HepG2 (cell line): ENCODE results near the gene RPS25. TPM values are rescaled to one million over a fixed set of nuclear protein-coding genes. Genes with fewer than 3 reads are reported as not detected.

ENCODE experiments used
- AHDC1 ChIP-seq: sonication (generic); formaldehyde crosslinking; IDR thresholded peaks from 2 replicates; pipeline ENCODE4 v1.5.1; 2020; ENCODE audit warnings: mild to moderate bottlenecking, missing genetic modification reagents, borderline replicate concordance
- FOSL1 ChIP-seq: sonication (generic); formaldehyde crosslinking; IDR thresholded peaks from 2 replicates; pipeline ENCODE4 v1.9.0; 2021; ENCODE audit warnings: missing genetic modification reagents, borderline replicate concordance
- FOXP4 ChIP-seq: sonication (generic); formaldehyde crosslinking; IDR thresholded peaks from 2 replicates; pipeline ENCODE4 v1.4.0; 2020; ENCODE audit warnings: missing genetic modification reagents
- GATAD1 ChIP-seq: IDR thresholded peaks from 2 replicates; pipeline ENCODE4 v1.6.1; 2016; ENCODE audit warnings: missing genetic modification reagents, missing compliant biosample characterization
- HOMEZ ChIP-seq: IDR thresholded peaks from 2 replicates; pipeline ENCODE4 v1.6.1; 2016; ENCODE audit warnings: low read depth
- IKZF4 ChIP-seq: sonication (generic); formaldehyde crosslinking; IDR thresholded peaks from 2 replicates; pipeline ENCODE4 v1.5.1; 2020; ENCODE audit warnings: borderline replicate concordance, mild to moderate bottlenecking, low read depth, missing genetic modification reagents; ENCODE audit errors: not compliant biosample characterization
- LCORL ChIP-seq, 2 experiments: fragments of 450-650 bp in 1 of 2; sonication (generic) in 1 of 2; formaldehyde crosslinking in 1 of 2; IDR thresholded peaks; 2 replicates each; pipeline versions ENCODE4 v1.5.0 to v1.6.1; 2017 to 2020; ENCODE audit warnings: antibody characterized with exemption in 1 of 2, missing genetic modification reagents in 1 of 2
- NCOA2 ChIP-seq: sonication (generic); formaldehyde crosslinking; IDR thresholded peaks from 2 replicates; pipeline ENCODE4 v1.8.0; 2022; ENCODE audit warnings: inconsistent platforms
- NR2F1 ChIP-seq, 2 experiments: fragments of 450-650 bp in 1 of 2; formaldehyde crosslinking in 1 of 2; IDR thresholded peaks; 2 replicates each; pipeline versions ENCODE4 v1.5.0 to v1.6.1; 2016 to 2020; ENCODE audit warnings: mild to moderate bottlenecking in 1 of 2, missing compliant biosample characterization in 1 of 2, missing genetic modification reagents in 1 of 2, moderate library complexity in 1 of 2
- PHF8 ChIP-seq: sonication (generic); formaldehyde crosslinking; IDR thresholded peaks from 2 replicates; pipeline ENCODE4 v1.5.0; 2020; ENCODE audit warnings: missing genetic modification reagents
- RBFOX2 ChIP-seq: fragments of 200-400 bp; formaldehyde crosslinking; IDR thresholded peaks from 2 replicates; pipeline ENCODE4 v1.6.1; 2017; ENCODE audit warnings: low read depth, mild to moderate bottlenecking, low read length
- REPIN1 ChIP-seq: sonication (generic); formaldehyde crosslinking; IDR thresholded peaks from 2 replicates; pipeline ENCODE4 v1.8.0; 2022; ENCODE audit warnings: missing genetic modification reagents, low read depth, mild to moderate bottlenecking, borderline replicate concordance
- SSRP1 ChIP-seq: IDR thresholded peaks from 2 replicates; pipeline ENCODE4 v1.6.1; 2016; ENCODE audit warnings: control low read depth
- STAT5B ChIP-seq: sonication (generic); formaldehyde crosslinking; IDR thresholded peaks from 2 replicates; pipeline ENCODE4 v1.4.0; 2020; ENCODE audit warnings: missing genetic modification reagents
- ZNF138 ChIP-seq: sonication (generic); formaldehyde crosslinking; IDR thresholded peaks from 2 replicates; pipeline ENCODE4 v1.5.0; 2020; ENCODE audit warnings: mild to moderate bottlenecking, low read depth, missing genetic modification reagents
- ZNF335 ChIP-seq: sonication (generic); formaldehyde crosslinking; IDR thresholded peaks from 2 replicates; pipeline ENCODE4 v1.4.0; 2020; ENCODE audit warnings: missing genetic modification reagents
- ZNF431 ChIP-seq: sonication (generic); formaldehyde crosslinking; IDR thresholded peaks from 2 replicates; pipeline ENCODE4 v1.9.0; 2022; ENCODE audit warnings: missing genetic modification reagents, low read depth, mild to moderate bottlenecking, borderline replicate concordance
- ZNF530 ChIP-seq: sonication (generic); formaldehyde crosslinking; IDR thresholded peaks from 2 replicates; pipeline ENCODE4 v1.5.0; 2020; ENCODE audit warnings: low read depth, mild to moderate bottlenecking, missing genetic modification reagents
- ZNF691 ChIP-seq: sonication (generic); formaldehyde crosslinking; IDR thresholded peaks from 2 replicates; pipeline ENCODE4 v1.4.0; 2020; ENCODE audit warnings: missing genetic modification reagents, low read depth, mild to moderate bottlenecking, borderline replicate concordance
- polyA plus RNA-seq, 8 experiments: library from polyadenylated mRNA; depleted of rRNA in 3 of 8; stranded (reverse) in 7 of 8; unstranded in 1 of 8; fragments of >200 nt; fragmentation: Illumina TruSeq in 4 of 8; extraction: Trizol in 4 of 8; gene quantifications; 2 replicates each; pipeline versions ENCODE4 v1.2.1 to v1.2.3, GENCODE V29; 2011 to 2016; ENCODE audit warnings: low read depth in 4 of 8, missing spikeins in 1 of 8, mixed read lengths in 1 of 8; ENCODE audit not compliant: insufficient read depth in 1 of 8
- total RNA-seq, 5 experiments: library from RNA; depleted of rRNA; stranded (reverse); fragments of >200 nt; fragmentation: Illumina TruSeq; extraction: Trizol; gene quantifications; 2 replicates each; pipeline ENCODE4 v1.2.3, GENCODE V29; 2016; ENCODE audit warnings: low read depth in 1 of 5

The RPS25 gene
- total and polyA plus RNA-seq, 2 of the 13 experiments (the other 11 are each of a cell fraction or from before 2014, with no cell fraction given), result 839 to 1,415 TPM

GRCh38 chr11:119014209-119014924 lies 3.8 kb downstream of the RPS25 start (continued):
- TF ChIP-seq ZNF691 (CRISPR knock-in tag), result no peak
- no peak for TF ChIP-seq ZNF335 (CRISPR knock-in tag)
- TF ChIP-seq REPIN1, result no peak
- no peak for TF ChIP-seq NR2F1 (CRISPR knock-in tag; IDR thresholded peaks at IDR 0.05)
- no peak for TF ChIP-seq PHF8
- no peak for TF ChIP-seq LCORL (IDR thresholded peaks at IDR 0.05)
- TF ChIP-seq LCORL (CRISPR knock-in tag; IDR thresholded peaks at IDR 0.05), result no peak
- TF ChIP-seq STAT5B (CRISPR knock-in tag), result no peak
- no peak for TF ChIP-seq ZNF530 (CRISPR knock-in tag)
- no peak for TF ChIP-seq GATAD1
- TF ChIP-seq AHDC1 (CRISPR knock-in tag), result no peak
- no peak for TF ChIP-seq IKZF4
- TF ChIP-seq HOMEZ (CRISPR knock-in tag), result no peak
- TF ChIP-seq FOXP4 (CRISPR knock-in tag), result no peak
- no peak for TF ChIP-seq FOSL1
- 0 out of 2 replicates have a peak, but pooled peaks have one; percentile 27 for TF ChIP-seq SSRP1 (CRISPR knock-in tag)
- no peak for TF ChIP-seq NCOA2 (CRISPR knock-in tag)
- TF ChIP-seq ZNF138 (CRISPR knock-in tag), result no peak
- peak; percentile 59 for TF ChIP-seq RBFOX2
- TF ChIP-seq ZNF431, result no peak
